Tibial artery (tissue), 4 donors: Measurements from ENCODE around the gene SUGP1.

Experiments
- DNase-seq, 2 donors: peaks; one replicate each; pipeline ENCODE4 v3.0.0-alpha.2; 2019
- H3K27ac ChIP-seq, 2 donors: fragments of 200-600 bp; sonication (generic) in 1 of 2; 1 replicate in 1 of 2; 2 replicates in 1 of 2; pipeline ENCODE4 v1.5.1; 2018 to 2019; ENCODE audit warnings: mild to moderate bottlenecking in 1 of 2
- H3K27me3 ChIP-seq, 2 donors: fragments of 200-600 bp; sonication (generic) in 1 of 2; one replicate each; pipeline versions ENCODE4 v1.5.1 to v1.6.0; 2016 to 2019
- H3K36me3 ChIP-seq, 3 donors: fragments of 200-600 bp; sonication (generic) in 2 of 3; one replicate each; pipeline ENCODE4 v1.5.1; 2016 to 2019; ENCODE audit warnings: mild to moderate bottlenecking in 2 of 3
- H3K4me1 ChIP-seq, 4 donors: fragments of 200-600 bp; sonication (generic) in 2 of 4; 1 replicate in 3 of 4; 2 replicates in 1 of 4; pipeline ENCODE4 v1.5.1; 2016 to 2019
- H3K4me3 ChIP-seq, 2 donors: fragments of 200-600 bp; sonication (generic) in 1 of 2; 1 replicate in 1 of 2; 2 replicates in 1 of 2; pipeline ENCODE4 v1.5.1; 2018 to 2019; ENCODE audit warnings: mild to moderate bottlenecking in 2 of 2
- H3K9me3 ChIP-seq, 3 donors: fragments of 200-600 bp; sonication (generic) in 1 of 3; one replicate each; pipeline ENCODE4 v1.5.1; 2016 to 2019
- CTCF ChIP-seq, 2 experiments: fragments of 200-600 bp in 1 of 2; fragments of 450-650 bp in 1 of 2; IDR thresholded peaks; one replicate each; pipeline ENCODE4 v1.5.1; 2017 to 2019; ENCODE audit warnings: antibody characterized with exemption in 2 of 2, mild to moderate bottlenecking in 1 of 2, moderate library complexity in 1 of 2
- intact Hi-C: fragments of 100-400 bp; cut with DNase I; formaldehyde crosslinking; loops from one replicate; pipeline ENCODE4 v1.15.0; 2023; ENCODE audit warnings: low total_unique reads

SUGP1 gene

GRCh38 chr19:19276386-19276785, 43.9 kb downstream of the SUGP1 start:
- intact Hi-C loops = no loop called here

GRCh38 chr19:19274716-19275565, 45.4 kb downstream of the SUGP1 start:
- H3K4me3 ChIP-seq = no peak overlapping the region
- no peak for DNase-seq
- H3K27me3 ChIP-seq = peaks cover 0 to 10% of the 10 kb centered on the region in 2 donors
- intact Hi-C loops = no loop called here
- H3K27ac ChIP-seq = no peak overlapping the region
- no peak for TF ChIP-seq CTCF (IDR thresholded peaks at IDR 0.05)
- no peaks in the 10 kb centered on the region for H3K9me3 ChIP-seq
- peaks cover 44 to 54% (median 48%) of the 10 kb centered on the region in 3 donors for H3K36me3 ChIP-seq
- peaks cover 0 to 13% (median 9%) of the 10 kb centered on the region in 4 donors for H3K4me1 ChIP-seq

More at GRCh38 chr19:19276386-19276785, 43.9 kb downstream of the SUGP1 start:
- Histone ChIP-seq H3K4me1 (peaks cover 0 to 13% (median 9%) of the 10 kb centered on the region in 4 donors), H3K27ac (no peak overlapping the region), H3K27me3 (peaks cover 0 to 10% of the 10 kb centered on the region in 2 donors), H3K9me3 (no peaks in the 10 kb centered on the region), H3K36me3 (peaks cover 54 to 68% (median 62%) of the 10 kb centered on the region in 3 donors), H3K4me3 (no peak overlapping the region)
- DNase-seq = no peak
- TF ChIP-seq CTCF (IDR thresholded peaks at IDR 0.05) = no peak

GRCh38 chr19:19274146-19274545, 46.2 kb downstream of the SUGP1 start:
- TF ChIP-seq CTCF (IDR thresholded peaks at IDR 0.05) = no peak
- Histone ChIP-seq H3K4me1 (peaks cover 0 to 13% (median 9%) of the 10 kb centered on the region in 4 donors), H3K27me3 (peaks cover 0 to 10% of the 10 kb centered on the region in 2 donors), H3K36me3 (peaks cover 36 to 46% (median 40%) of the 10 kb centered on the region in 3 donors), H3K4me3 (no peak overlapping the region), H3K9me3 (no peaks in the 10 kb centered on the region), H3K27ac (no peak overlapping the region)
- intact Hi-C loops = no loop called here
- DNase-seq = no peak

GRCh38 chr19:19271828-19272599, 48.3 kb downstream of the SUGP1 start:
- no peak for DNase-seq
- peaks cover 0 to 13% (median 9%) of the 10 kb centered on the region in 4 donors for H3K4me1 ChIP-seq
- H3K9me3 ChIP-seq = no peaks in the 10 kb centered on the region
- intact Hi-C loops = no loop called here
- H3K36me3 ChIP-seq = peaks cover 16 to 25% (median 18%) of the 10 kb centered on the region in 3 donors
- H3K27ac ChIP-seq = no peak overlapping the region
- peaks cover 0 to 10% of the 10 kb centered on the region in 2 donors for H3K27me3 ChIP-seq
- H3K4me3 ChIP-seq = no peak overlapping the region
- TF ChIP-seq CTCF (IDR thresholded peaks at IDR 0.05) = no peak

GRCh38 chr19:19270749-19271571, 49.3 kb downstream of the SUGP1 start:
- H3K4me1 ChIP-seq = peaks cover 0 to 13% (median 9%) of the 10 kb centered on the region in 4 donors
- H3K4me3 ChIP-seq = no peak overlapping the region
- no peaks in the 10 kb centered on the region for H3K9me3 ChIP-seq
- peaks cover 0 to 10% of the 10 kb centered on the region in 2 donors for H3K27me3 ChIP-seq
- TF ChIP-seq CTCF (IDR thresholded peaks at IDR 0.05) = no peak
- H3K27ac ChIP-seq = no peak overlapping the region
- intact Hi-C loops = no loop called here
- H3K36me3 ChIP-seq = peaks cover 5 to 14% (median 8%) of the 10 kb centered on the region in 3 donors
- no peak for DNase-seq
